A673 (cell line): ENCODE results near the gene HNRNPH3. TPM values are rescaled to one million over a fixed set of nuclear protein-coding genes. Genes with fewer than 3 reads are reported as not detected.

Source experiments
- BruUV-seq: library from RNA; stranded (reverse); fragments of 400-500 nt; replicated peaks from 2 replicates; lab custom pipeline; 2021; lab: Mats Ljungman, UMichigan
- CTCF ChIA-PET: fragments of 300-600 bp; sonication (Branson Sonifier 250); formaldehyde crosslinking; loops from one replicate; lab custom pipeline; 2022; ENCODE audit warnings: antibody characterized with exemption; lab: Charles Lee
- POLR2A ChIA-PET: fragments of 300-600 bp; sonication (Branson Sonifier 250); formaldehyde crosslinking; loops from one replicate; lab custom pipeline; 2022; ENCODE audit warnings: antibody characterized with exemption; ENCODE audit not compliant: low non-redundant PET; lab: Charles Lee
- DNase-seq: peaks from one replicate; pipeline ENCODE4 v3.0.0-alpha.2; 2015; ENCODE audit warnings: low spot score
- H3K27ac ChIP-seq: fragments of 200-600 bp; sonication (generic); 2 replicates; pipeline ENCODE4 v1.5.1; 2016; ENCODE audit warnings: mixed run types, low read depth, mild to moderate bottlenecking, mixed read lengths, antibody characterized with exemption, low read length; ENCODE audit not compliant: poor library complexity, severe bottlenecking
- H3K27me3 ChIP-seq: fragments of 200-600 bp; sonication (generic); replicated peaks from 2 replicates; pipeline ENCODE4 v1.6.1; 2017; ENCODE audit warnings: mixed run types, low read depth, mild to moderate bottlenecking, mixed read lengths, antibody characterized with exemption, low read length; ENCODE audit not compliant: insufficient read depth, poor library complexity
- H3K36me3 ChIP-seq: fragments of 200-600 bp; sonication (generic); 2 replicates; pipeline ENCODE4 v1.6.1; 2016; ENCODE audit warnings: mixed run types, mild to moderate bottlenecking, mixed read lengths, antibody characterized with exemption, low read length; ENCODE audit not compliant: insufficient read depth, poor library complexity, severe bottlenecking
- H3K4me1 ChIP-seq: fragments of 200-600 bp; sonication (generic); 2 replicates; pipeline ENCODE4 v1.6.1; 2017; ENCODE audit warnings: mixed run types, mild to moderate bottlenecking, mixed read lengths, antibody characterized with exemption, low read length; ENCODE audit not compliant: insufficient read depth, poor library complexity, severe bottlenecking
- H3K4me3 ChIP-seq: fragments of 200-600 bp; sonication (generic); 2 replicates; pipeline ENCODE4 v1.5.1; 2016; ENCODE audit warnings: low read depth, mixed run types, mild to moderate bottlenecking, mixed read lengths, low read length; ENCODE audit not compliant: poor library complexity, severe bottlenecking
- H3K9me3 ChIP-seq: fragments of 200-600 bp; sonication (generic); 2 replicates; pipeline ENCODE4 v1.6.1; 2016; ENCODE audit warnings: mixed run types, low read depth, mild to moderate bottlenecking, mixed read lengths, antibody characterized with exemption, low read length; ENCODE audit not compliant: poor library complexity, severe bottlenecking
- CTCF ChIP-seq: fragments of 300-800, 200-600 bp; sonication (generic); conservative IDR thresholded peaks from 2 replicates; pipeline ENCODE4 v1.5.1; 2017; ENCODE audit warnings: low read depth, mild to moderate bottlenecking, antibody characterized with exemption, low read length, moderate library complexity, mixed read lengths
- EZH2 ChIP-seq: fragments of 200-600 bp; sonication (generic); IDR thresholded peaks from 2 replicates; pipeline ENCODE4 v1.6.1; 2017; ENCODE audit warnings: borderline replicate concordance, low read depth, mild to moderate bottlenecking, mixed read lengths, antibody characterized with exemption, low read length; ENCODE audit not compliant: poor library complexity, severe bottlenecking
- intact Hi-C: fragments of 100-400 bp; cut with micrococcal nuclease; formaldehyde crosslinking; loops from one replicate; pipeline ENCODE4 v1.10.0; 2022; ENCODE audit not compliant: unreplicated experiment
- total RNA-seq: library from RNA; stranded (reverse); gene quantifications from 2 replicates; pipeline ENCODE4 v1.2.3, GENCODE V29; 2021

Gene HNRNPH3
- total RNA-seq, 1 experiment from 2014 or later = 251 TPM

GRCh38 chr10:68288717-68289116 is 43.1 kb upstream of the HNRNPH3 start:
- BruUV-seq = no TSS peak
- TF ChIP-seq EZH2 (no peak), CTCF (no peak)
- POLR2A ChIA-PET = interaction anchor here (0.5 kb wide), 1 partner anchor 239 kb away, joined by 3 read pairs; no protein-coding TSS in a partner anchor
- Histone ChIP-seq H3K27ac (no peak overlapping the region), H3K4me1 (no peaks in the 10 kb centered on the region), H3K27me3 (no peaks in the 10 kb centered on the region), H3K9me3 (no peaks in the 10 kb centered on the region), H3K36me3 (no peaks in the 10 kb centered on the region), H3K4me3 (no peak overlapping the region)
- no peak for DNase-seq
- intact Hi-C loops = no loop called here
- CTCF ChIA-PET = no interaction called here

DNA sequence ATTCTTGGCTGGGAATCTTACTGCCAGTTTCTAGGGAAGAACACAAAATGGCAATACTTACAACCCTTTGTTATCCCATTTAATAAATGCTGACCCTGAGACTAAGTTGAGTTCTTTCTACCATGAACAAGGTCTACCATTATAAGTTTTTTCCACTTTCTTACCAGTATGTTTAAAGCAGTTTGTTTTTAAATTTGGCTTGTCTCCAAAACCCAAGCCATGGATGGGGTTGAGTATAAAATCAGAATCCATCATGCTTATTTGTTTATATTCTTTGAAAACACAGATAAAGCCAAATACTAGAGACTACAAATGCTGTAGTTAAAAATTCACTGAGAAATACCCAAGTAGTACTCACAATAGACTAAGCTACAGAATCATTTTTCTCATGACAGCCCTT is 41.1 kb upstream of the HNRNPH3 start:
- ChIA-PET CTCF (no interaction called here), POLR2A (no interaction called here)
- Histone ChIP-seq H3K4me3 (no peak overlapping the region), H3K4me1 (no peaks in the 10 kb centered on the region), H3K9me3 (no peaks in the 10 kb centered on the region), H3K36me3 (no peaks in the 10 kb centered on the region), H3K27me3 (no peaks in the 10 kb centered on the region), H3K27ac (no peak overlapping the region)
- TF ChIP-seq CTCF (no peak), EZH2 (no peak)
- no peak for DNase-seq
- intact Hi-C loops = no loop called here
- BruUV-seq = no TSS peak

GRCh38 chr10:68296843-68297663 is 34.8 kb upstream of the HNRNPH3 start:
- Histone ChIP-seq H3K9me3 (no peaks in the 10 kb centered on the region), H3K4me1 (peaks cover 5% of the 10 kb centered on the region), H3K27me3 (no peaks in the 10 kb centered on the region), H3K36me3 (no peaks in the 10 kb centered on the region), H3K27ac (peak overlapping the region; percentile 69), H3K4me3 (no peak overlapping the region)
- ChIA-PET CTCF (no interaction called here), POLR2A (no interaction called here)
- TF ChIP-seq EZH2 = no peak
- no peak for TF ChIP-seq CTCF
- no TSS peak for BruUV-seq
- DNase-seq = peak; percentile 73
- intact Hi-C loops = loop anchor here (5.0 kb wide), 1 partner anchor 65 kb away; the partner anchor contains the start of gene ATOH7
